Neural cell (in vitro differentiated cells): ENCODE measurements around the gene FGR. TPM values are rescaled to one million over a fixed set of nuclear protein-coding genes. Genes with fewer than 3 reads are reported as not detected.

Experiments
- H2AFZ ChIP-seq: fragments of 200-600, 300-800 bp; sonication (generic), shearing (Covaris generic); 2 replicates; pipeline ENCODE4 v1.6.0; 2014; ENCODE audit warnings: low read depth, mild to moderate bottlenecking, antibody characterized with exemption, low read length, moderate library complexity
- H3F3A ChIP-seq: fragments of 200-600 bp; shearing (Covaris generic); 2 replicates; pipeline ENCODE4 v1.6.1; 2016; ENCODE audit warnings: mild to moderate bottlenecking, moderate library complexity, mixed read lengths, antibody characterized with exemption, low read length; ENCODE audit not compliant: insufficient read depth, poor library complexity, severe bottlenecking
- H3K27ac ChIP-seq: fragments of 200-600, 300-800 bp; sonication (generic), shearing (Covaris generic); 2 replicates; pipeline ENCODE4 v1.5.1; 2014; ENCODE audit warnings: mild to moderate bottlenecking, low read length, moderate library complexity
- H3K27me3 ChIP-seq: fragments of 300-800, 200-600 bp; sonication (generic), shearing (Covaris generic); 2 replicates; pipeline ENCODE4 v1.6.0; 2014; ENCODE audit warnings: mild to moderate bottlenecking, low read depth, low read length, moderate library complexity; ENCODE audit not compliant: insufficient read depth
- H3K36me3 ChIP-seq: fragments of 300-800, 200-600 bp; sonication (generic), shearing (Covaris generic); 2 replicates; pipeline ENCODE4 v1.5.1; 2014; ENCODE audit warnings: mild to moderate bottlenecking, antibody characterized with exemption, low read length, moderate library complexity; ENCODE audit not compliant: insufficient read depth
- H3K4me2 ChIP-seq: fragments of 300-800, 200-600 bp; sonication (generic), shearing (Covaris generic); 2 replicates; pipeline ENCODE4 v1.6.0; 2014; ENCODE audit warnings: mild to moderate bottlenecking, low read length
- H3K4me3 ChIP-seq: fragments of 300-800, 200-600 bp; sonication (generic), shearing (Covaris generic); 2 replicates; pipeline ENCODE4 v1.5.1; 2014; ENCODE audit warnings: mild to moderate bottlenecking, low read length, moderate library complexity
- H3K79me2 ChIP-seq: fragments of 200-600 bp; shearing (Covaris generic); replicated peaks from 2 replicates; pipeline ENCODE4 v1.6.0; 2014; ENCODE audit warnings: mild to moderate bottlenecking, low read length, moderate library complexity; ENCODE audit not compliant: insufficient read depth
- H3K9ac ChIP-seq: fragments of 300-800, 200-600 bp; sonication (generic), shearing (Covaris generic); 2 replicates; pipeline ENCODE4 v1.6.1; 2016; ENCODE audit warnings: mild to moderate bottlenecking, low read length, mixed read lengths
- H3K9me2 ChIP-seq: fragments of 200-600 bp; shearing (Covaris generic); 2 replicates; pipeline ENCODE4 v1.6.1; 2016; ENCODE audit warnings: mild to moderate bottlenecking, low read length, mixed read lengths; ENCODE audit not compliant: insufficient read depth
- H3K9me3 ChIP-seq: fragments of 200-600, 300-800 bp; sonication (generic), shearing (Covaris generic); 2 replicates; pipeline ENCODE4 v1.6.1; 2016; ENCODE audit warnings: mild to moderate bottlenecking, mixed run types, low read length, moderate library complexity, mixed read lengths
- H4K20me1 ChIP-seq: fragments of 200-600 bp; shearing (Covaris generic); 2 replicates; pipeline ENCODE4 v1.6.1; 2016; ENCODE audit warnings: mild to moderate bottlenecking, mixed run types; ENCODE audit not compliant: insufficient read depth
- EP300 ChIP-seq: fragments of 450-650 bp; conservative IDR thresholded peaks from 2 replicates; pipeline ENCODE4 v1.6.1; 2014; ENCODE audit warnings: antibody characterized with exemption, mild to moderate bottlenecking, moderate library complexity; ENCODE audit not compliant: poor library complexity, severe bottlenecking
- EZH2 ChIP-seq: fragments of 200-600, 300-800 bp; shearing (Covaris generic), sonication (generic); IDR thresholded peaks from 2 replicates; pipeline ENCODE4 v1.6.1; 2014; ENCODE audit warnings: antibody characterized with exemption, low read length, borderline replicate concordance, mild to moderate bottlenecking; ENCODE audit not compliant: insufficient read depth, poor library complexity, severe bottlenecking
- MXI1 ChIP-seq: fragments of 450-650 bp; conservative IDR thresholded peaks from 2 replicates; pipeline ENCODE4 v1.6.1; 2014; ENCODE audit warnings: antibody characterized with exemption, mild to moderate bottlenecking; ENCODE audit not compliant: poor library complexity, severe bottlenecking
- POLR2AphosphoS5 ChIP-seq: IDR thresholded peaks from 2 replicates; pipeline ENCODE4 v1.6.1; 2012
- RAD21 ChIP-seq: fragments of 450-650 bp; conservative IDR thresholded peaks from 2 replicates; pipeline ENCODE4 v1.6.1; 2014; ENCODE audit warnings: antibody characterized with exemption, mild to moderate bottlenecking, moderate library complexity
- SMC3 ChIP-seq: fragments of 450-650 bp; conservative IDR thresholded peaks from 2 replicates; pipeline ENCODE4 v1.6.1; 2014; ENCODE audit warnings: antibody characterized with exemption, mild to moderate bottlenecking, moderate library complexity; ENCODE audit not compliant: poor library complexity
- TAF1 ChIP-seq: IDR thresholded peaks from 2 replicates; pipeline ENCODE4 v1.6.1; 2012; ENCODE audit warnings: low read depth
- polyA plus RNA-seq: library from polyadenylated mRNA; depleted of rRNA; stranded (reverse); fragments of >200 nt; gene quantifications from 2 replicates; pipeline ENCODE4 v1.2.3, GENCODE V29; 2014
- TF ChIP-seq, protein P1 (sequence below): fragments of 450-650 bp; IDR thresholded peaks from 2 replicates; pipeline ENCODE4 v1.5.1; 2014; ENCODE audit warnings: antibody characterized with exemption, mild to moderate bottlenecking, moderate library complexity; ENCODE audit not compliant: poor library complexity, severe bottlenecking
- TF ChIP-seq, protein P2 (sequence below): IDR thresholded peaks from 2 replicates; pipeline ENCODE4 v1.6.1; 2012; ENCODE audit warnings: borderline replicate concordance

Gene FGR
- polyA plus RNA-seq, 1 donor from 2014 or later: not detected

DNA sequence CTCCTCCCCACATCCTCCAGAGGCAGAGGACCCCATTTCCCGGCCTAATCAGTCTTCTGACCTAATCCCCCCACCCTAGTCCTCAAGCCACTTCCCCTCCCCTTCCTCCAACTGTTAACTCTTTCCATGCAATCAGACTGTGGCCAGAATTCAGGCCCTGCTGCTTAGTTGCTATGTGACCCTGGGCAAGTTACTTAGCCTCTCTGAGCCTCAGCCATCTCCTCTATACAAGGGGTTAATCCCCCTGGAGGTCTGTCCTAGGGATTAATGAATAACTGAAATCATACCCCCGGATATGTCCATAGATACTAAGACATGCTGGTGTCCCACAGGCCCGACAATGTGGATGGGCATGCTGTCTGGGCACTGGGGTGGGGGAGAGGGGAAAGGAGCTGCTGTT is 49.3 kb downstream of the FGR start:
- H3K4me2 ChIP-seq: no peak overlapping the region
- H4K20me1 ChIP-seq: peaks cover 5% of the 10 kb centered on the region
- H3K9me3 ChIP-seq: no peaks in the 10 kb centered on the region
- H3K9ac ChIP-seq: no peak overlapping the region
- H3F3A ChIP-seq: no peaks in the 10 kb centered on the region
- no peak overlapping the region for H3K27ac ChIP-seq
- TF ChIP-seq TAF1: no peak
- TF ChIP-seq POLR2AphosphoS5: no peak
- TF ChIP-seq, protein P1, sequence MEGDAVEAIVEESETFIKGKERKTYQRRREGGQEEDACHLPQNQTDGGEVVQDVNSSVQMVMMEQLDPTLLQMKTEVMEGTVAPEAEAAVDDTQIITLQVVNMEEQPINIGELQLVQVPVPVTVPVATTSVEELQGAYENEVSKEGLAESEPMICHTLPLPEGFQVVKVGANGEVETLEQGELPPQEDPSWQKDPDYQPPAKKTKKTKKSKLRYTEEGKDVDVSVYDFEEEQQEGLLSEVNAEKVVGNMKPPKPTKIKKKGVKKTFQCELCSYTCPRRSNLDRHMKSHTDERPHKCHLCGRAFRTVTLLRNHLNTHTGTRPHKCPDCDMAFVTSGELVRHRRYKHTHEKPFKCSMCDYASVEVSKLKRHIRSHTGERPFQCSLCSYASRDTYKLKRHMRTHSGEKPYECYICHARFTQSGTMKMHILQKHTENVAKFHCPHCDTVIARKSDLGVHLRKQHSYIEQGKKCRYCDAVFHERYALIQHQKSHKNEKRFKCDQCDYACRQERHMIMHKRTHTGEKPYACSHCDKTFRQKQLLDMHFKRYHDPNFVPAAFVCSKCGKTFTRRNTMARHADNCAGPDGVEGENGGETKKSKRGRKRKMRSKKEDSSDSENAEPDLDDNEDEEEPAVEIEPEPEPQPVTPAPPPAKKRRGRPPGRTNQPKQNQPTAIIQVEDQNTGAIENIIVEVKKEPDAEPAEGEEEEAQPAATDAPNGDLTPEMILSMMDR: no peak
- TF ChIP-seq, protein P2, sequence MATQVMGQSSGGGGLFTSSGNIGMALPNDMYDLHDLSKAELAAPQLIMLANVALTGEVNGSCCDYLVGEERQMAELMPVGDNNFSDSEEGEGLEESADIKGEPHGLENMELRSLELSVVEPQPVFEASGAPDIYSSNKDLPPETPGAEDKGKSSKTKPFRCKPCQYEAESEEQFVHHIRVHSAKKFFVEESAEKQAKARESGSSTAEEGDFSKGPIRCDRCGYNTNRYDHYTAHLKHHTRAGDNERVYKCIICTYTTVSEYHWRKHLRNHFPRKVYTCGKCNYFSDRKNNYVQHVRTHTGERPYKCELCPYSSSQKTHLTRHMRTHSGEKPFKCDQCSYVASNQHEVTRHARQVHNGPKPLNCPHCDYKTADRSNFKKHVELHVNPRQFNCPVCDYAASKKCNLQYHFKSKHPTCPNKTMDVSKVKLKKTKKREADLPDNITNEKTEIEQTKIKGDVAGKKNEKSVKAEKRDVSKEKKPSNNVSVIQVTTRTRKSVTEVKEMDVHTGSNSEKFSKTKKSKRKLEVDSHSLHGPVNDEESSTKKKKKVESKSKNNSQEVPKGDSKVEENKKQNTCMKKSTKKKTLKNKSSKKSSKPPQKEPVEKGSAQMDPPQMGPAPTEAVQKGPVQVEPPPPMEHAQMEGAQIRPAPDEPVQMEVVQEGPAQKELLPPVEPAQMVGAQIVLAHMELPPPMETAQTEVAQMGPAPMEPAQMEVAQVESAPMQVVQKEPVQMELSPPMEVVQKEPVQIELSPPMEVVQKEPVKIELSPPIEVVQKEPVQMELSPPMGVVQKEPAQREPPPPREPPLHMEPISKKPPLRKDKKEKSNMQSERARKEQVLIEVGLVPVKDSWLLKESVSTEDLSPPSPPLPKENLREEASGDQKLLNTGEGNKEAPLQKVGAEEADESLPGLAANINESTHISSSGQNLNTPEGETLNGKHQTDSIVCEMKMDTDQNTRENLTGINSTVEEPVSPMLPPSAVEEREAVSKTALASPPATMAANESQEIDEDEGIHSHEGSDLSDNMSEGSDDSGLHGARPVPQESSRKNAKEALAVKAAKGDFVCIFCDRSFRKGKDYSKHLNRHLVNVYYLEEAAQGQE: no peak
- TF ChIP-seq EZH2: no peak
- no peak for TF ChIP-seq RAD21
- TF ChIP-seq EP300: no peak
- TF ChIP-seq MXI1: no peak
- TF ChIP-seq SMC3: no peak
- H2AFZ ChIP-seq: no peak overlapping the region
- H3K9me2 ChIP-seq: no peaks in the 10 kb centered on the region
- H3K79me2 ChIP-seq: peaks cover 69% of the 10 kb centered on the region
- H3K4me3 ChIP-seq: no peak overlapping the region
- no peaks in the 10 kb centered on the region for H3K36me3 ChIP-seq
- H3K27me3 ChIP-seq: no peaks in the 10 kb centered on the region

DNA sequence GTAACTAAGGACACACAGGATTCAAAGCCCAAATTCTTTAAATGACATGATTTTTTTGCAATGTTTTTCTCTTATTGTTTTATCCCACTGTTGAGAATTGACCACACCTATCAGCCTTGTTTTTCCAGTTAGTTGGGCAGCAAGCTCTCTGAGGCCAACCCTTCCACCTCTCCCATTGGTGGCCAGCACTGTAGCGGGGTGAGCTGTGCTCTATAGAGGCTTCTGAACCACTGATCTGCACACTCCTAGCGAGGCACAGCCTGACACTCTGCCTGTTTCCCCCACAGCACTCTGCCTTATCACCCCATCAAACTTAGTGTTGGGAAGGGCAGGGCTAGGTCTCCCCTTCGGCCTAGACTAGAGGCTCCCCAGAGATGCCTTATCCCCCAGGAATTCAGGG is 50.5 kb downstream of the FGR start:
- H4K20me1 ChIP-seq: peaks cover 5% of the 10 kb centered on the region
- H3K79me2 ChIP-seq: peaks cover 66% of the 10 kb centered on the region

DNA sequence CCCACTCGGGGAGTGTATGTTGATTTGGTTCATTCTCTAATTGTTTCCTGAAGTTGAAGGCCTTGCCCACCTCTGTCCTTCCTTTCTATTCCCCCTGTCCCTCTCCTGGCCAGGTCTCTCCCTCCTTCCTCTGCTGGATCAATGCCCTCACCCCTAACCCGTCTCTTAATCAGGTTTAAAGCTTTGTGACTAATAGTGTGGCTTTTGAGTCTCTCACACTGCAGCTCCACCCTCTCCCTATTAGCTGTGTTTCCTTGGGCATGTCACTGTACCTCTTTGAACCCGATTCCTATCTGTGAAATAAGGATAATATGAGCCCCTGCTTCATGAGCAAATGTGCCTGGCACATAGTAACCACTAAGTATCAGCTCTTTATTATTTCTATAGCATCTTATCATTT is 51.5 kb downstream of the FGR start:
- H3K9me3 ChIP-seq: no peaks in the 10 kb centered on the region
- H3K36me3 ChIP-seq: no peaks in the 10 kb centered on the region
- H3K27ac ChIP-seq: no peak overlapping the region
- no peak for TF ChIP-seq SMC3
- no peak for TF ChIP-seq EP300
- TF ChIP-seq MXI1: no peak
- no peak for TF ChIP-seq EZH2
- TF ChIP-seq RAD21: no peak
- TF ChIP-seq, protein P1: no peak
- TF ChIP-seq POLR2AphosphoS5: no peak
- TF ChIP-seq, protein P2: no peak
- TF ChIP-seq TAF1: no peak
- H2AFZ ChIP-seq: no peak overlapping the region
- no peaks in the 10 kb centered on the region for H3F3A ChIP-seq
- no peak overlapping the region for H3K4me2 ChIP-seq
- peaks cover 5% of the 10 kb centered on the region for H4K20me1 ChIP-seq
- H3K79me2 ChIP-seq: peaks cover 68% of the 10 kb centered on the region
- no peak overlapping the region for H3K9ac ChIP-seq
- H3K9me2 ChIP-seq: no peaks in the 10 kb centered on the region
- H3K4me3 ChIP-seq: no peak overlapping the region
- H3K27me3 ChIP-seq: no peaks in the 10 kb centered on the region

More for the DNA sequence above, 50.5 kb downstream of the FGR start:
- H3K36me3 ChIP-seq: no peaks in the 10 kb centered on the region
- H3K9me2 ChIP-seq: no peaks in the 10 kb centered on the region
- no peak overlapping the region for H2AFZ ChIP-seq
- no peak overlapping the region for H3K9ac ChIP-seq
- H3F3A ChIP-seq: no peaks in the 10 kb centered on the region
- no peaks in the 10 kb centered on the region for H3K9me3 ChIP-seq
- no peaks in the 10 kb centered on the region for H3K27me3 ChIP-seq
- TF ChIP-seq RAD21: no peak
- no peak overlapping the region for H3K4me2 ChIP-seq
- no peak overlapping the region for H3K27ac ChIP-seq
- no peak overlapping the region for H3K4me3 ChIP-seq
